HG03460 (cell line): ENCODE data around the gene PTPRN2.

Experiments used
- ATAC-seq: cut with Tn5 transposase; IDR thresholded peaks from one replicate; pipeline ENCODE4 v1.9.1; 2021; ENCODE audit not compliant: unreplicated experiment

PTPRN2 gene

DNA sequence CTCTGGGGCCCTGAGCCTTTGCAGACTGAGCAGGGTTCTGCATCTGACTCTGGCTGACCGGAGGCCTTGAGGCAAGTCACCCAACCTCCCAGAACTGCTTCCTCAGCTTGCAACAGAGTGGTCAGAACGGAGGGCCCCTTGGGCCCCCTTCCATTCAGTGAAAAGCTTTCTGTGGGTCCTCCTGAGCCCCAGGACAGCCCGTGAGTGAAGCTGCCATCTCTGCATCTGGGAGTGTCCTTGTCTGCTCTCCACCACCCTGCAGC lies 1026.2 kb downstream of the PTPRN2 start:
- no peak for ATAC-seq

DNA sequence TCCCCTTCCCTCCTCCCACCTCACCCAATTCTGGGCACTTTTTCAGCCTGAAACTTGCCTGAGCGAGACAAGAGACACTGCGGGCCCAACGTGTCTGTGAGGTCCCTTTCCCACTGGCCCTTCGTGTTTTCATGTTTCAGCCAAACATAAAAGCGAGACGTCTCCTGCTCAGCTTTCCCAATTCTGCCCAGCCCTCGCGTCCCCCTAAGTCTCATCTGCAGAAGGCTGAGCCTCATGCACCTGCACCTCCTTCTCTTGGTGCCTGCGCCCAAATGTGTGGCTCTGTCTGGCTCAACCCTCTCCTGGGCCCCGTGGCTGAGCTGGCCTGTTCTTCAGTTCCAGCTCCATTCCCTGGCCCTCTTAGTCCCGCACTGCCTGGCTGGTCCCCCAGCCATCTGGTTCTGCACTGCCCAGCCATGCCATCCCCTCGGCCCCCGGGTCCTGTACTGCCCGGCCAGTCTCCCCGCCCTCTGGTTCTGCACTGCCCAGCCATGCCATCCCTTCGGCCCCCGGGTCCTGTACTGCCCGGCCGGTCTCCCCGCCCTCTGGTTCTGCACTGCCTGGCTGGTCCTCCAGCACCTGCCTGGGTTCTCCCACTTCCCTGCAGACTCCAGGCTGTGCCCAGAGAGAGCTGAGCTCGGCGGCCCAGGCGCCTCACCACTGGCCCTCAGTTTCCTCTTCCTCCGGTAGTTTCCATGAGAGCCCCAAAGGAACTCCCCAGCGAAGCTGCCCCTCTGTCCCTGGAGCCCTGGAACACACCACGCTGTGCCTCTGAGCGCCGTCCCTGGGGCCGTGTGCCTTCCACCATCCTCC lies 1026.7 kb downstream of the PTPRN2 start:
- no peak for ATAC-seq

DNA sequence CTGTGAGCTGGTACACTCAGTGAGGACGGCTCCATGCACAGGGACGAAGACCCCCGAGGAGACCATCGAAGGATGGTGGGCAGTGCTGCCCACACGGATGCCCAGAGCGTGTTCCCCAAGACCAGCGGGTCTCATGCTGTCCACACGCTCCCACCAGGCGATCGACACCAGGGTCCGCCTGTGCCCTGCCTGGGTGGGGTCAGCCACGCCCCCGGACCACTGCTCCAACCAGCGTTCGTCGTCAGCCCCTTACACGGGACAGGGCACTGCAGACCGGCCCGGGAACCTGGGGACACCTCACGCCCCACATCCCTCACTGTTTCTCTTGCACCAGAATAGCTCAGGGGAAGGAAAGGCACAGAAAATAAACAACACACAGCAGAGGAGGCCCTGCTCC lies 1027.4 kb downstream of the PTPRN2 start:
- no peak for ATAC-seq

GRCh38 chr7:157559596-157560257 lies 1027.9 kb downstream of the PTPRN2 start:
- ATAC-seq = no peak

DNA sequence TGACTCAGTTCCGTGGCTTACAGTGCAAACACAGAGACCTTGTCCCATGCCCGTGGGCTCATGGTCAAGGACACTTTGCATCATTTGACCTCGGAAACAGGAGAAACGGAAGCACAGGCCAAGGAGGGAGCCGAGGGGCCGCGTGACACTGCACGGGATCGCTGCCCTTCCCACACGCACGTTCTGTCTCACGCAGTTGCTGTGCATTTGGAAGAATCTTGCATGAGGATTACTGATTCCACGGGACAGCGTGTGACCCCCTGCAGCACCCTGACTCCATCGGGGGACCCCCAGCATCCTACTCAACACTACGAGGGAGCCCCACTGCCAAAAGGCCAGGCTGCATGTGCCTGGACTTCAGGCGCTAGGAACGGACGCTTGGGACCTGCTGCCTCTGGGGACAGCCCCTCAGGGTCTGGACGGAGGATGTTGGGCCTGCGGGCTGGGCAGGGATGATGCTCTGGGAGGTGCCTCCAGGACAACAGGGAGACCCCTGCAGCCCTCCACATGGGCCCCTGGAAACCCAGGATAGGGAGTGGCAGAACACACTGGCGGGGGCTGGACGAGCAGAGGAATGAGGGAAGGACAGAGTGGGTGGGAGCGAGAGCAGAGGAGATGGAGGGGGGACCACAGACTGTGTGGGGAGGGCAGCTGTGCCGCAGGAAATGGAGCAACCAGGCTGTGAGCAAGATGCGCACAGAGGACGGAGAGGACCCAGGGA lies 1028.6 kb downstream of the PTPRN2 start:
- no peak for ATAC-seq

DNA sequence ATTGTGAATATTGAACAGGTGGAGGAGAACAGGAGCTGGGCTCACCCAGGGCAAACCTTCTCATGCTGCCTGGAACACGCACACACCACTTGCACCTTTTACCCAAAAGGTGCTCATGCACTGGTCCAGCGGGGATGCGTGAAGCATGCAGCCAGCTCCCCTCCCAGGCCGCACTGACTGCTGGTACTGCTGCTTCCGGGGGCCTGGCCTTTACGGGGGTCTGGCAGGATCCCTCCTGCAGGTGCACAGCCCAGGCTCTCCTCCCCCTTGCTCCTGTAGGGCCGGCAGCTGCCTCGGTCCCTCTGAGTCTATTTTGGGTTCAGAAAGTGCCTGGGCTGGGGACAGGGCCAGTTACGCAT lies 1029.1 kb downstream of the PTPRN2 start:
- no peak for ATAC-seq

DNA sequence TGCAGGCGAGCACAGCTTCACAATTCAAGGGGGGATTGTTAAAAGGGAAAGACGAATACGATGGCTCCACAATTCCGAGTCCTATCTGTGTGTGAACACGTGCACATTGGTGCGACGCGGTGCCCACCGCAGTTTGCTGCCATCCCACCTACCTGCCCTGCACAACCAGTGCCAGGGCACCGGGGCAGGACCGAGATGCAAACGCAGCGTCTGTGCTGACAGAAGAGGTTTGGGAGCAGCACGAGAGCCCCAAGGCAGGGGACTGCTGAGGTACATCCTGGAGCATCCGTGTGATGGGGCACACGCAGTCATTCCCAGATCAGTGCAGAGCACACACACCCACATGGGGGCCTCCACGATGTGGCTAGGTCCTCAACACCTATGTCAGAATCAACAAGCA lies 1029.6 kb downstream of the PTPRN2 start:
- no peak for ATAC-seq

- ATAC-seq = no peak
Measured at GRCh38 chr7:157557263-157557662, 1030.4 kb downstream of the PTPRN2 start.

- no peak for ATAC-seq
Measured at GRCh38 chr7:157556642-157556944, 1031.0 kb downstream of the PTPRN2 start.

GRCh38 chr7:157555944-157556641 lies 1031.5 kb downstream of the PTPRN2 start:
- no peak for ATAC-seq

- ATAC-seq = no peak
Measured at GRCh38 chr7:157555313-157555712, 1032.3 kb downstream of the PTPRN2 start.

DNA sequence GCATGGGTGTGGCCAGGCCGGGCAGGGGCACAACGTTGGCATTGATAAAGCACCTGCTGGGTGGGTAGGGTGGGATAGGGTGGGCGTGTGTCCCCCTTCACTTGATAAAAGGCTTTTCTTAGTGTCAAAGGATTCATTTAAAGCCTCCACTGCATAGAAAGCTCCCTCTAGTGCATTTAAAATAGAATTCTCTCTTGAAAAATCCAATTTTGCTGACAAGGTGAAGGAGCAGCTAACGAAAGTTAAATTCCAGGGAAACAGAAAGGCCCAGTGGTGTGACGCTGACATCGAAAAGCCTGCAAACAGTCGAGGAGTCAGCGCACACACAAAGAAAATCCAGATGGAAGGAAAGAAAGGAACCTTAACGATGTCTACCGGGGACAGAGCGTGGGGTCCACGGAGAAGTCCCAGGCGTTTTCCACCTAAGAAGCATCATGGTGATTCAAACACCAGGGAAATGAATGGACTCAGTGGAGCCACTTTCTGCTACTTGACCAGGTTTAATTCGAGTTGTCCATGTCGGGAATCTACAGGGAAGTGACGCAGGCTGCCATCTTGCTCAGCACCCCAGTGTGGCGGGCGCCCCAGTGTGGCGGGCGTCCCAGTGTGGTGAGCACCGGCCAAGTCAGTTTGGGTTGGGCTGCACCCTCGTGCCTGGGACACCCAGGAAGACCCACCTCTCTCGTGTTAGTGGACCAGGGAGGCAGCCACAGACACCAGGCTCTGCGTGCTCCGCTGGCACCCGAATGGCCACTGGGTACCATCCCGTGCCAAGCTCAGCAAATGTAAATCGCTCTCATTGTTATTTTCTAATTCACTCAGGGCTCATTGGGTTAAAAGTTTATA lies 1033.0 kb downstream of the PTPRN2 start:
- no peak for ATAC-seq

DNA sequence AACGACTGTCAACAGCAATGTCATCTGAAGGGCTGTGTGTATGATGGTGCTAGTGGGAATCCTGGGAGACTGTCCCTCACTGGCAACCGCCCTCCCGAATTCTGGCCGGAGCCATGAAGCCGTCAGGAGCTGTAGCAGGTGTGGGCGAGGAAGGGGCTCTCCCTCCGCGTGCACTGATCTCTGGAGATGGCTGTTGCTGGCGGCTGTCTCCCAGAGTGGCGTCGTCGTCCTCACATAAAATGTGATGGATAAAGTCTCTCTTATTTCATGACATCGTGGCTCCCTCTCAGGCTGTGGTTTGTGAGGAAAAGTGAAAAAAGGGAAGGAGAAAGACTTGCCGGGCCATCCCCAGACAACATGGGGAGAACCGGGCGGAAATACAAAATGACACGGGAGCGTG lies 1034.4 kb downstream of the PTPRN2 start:
- no peak for ATAC-seq

DNA sequence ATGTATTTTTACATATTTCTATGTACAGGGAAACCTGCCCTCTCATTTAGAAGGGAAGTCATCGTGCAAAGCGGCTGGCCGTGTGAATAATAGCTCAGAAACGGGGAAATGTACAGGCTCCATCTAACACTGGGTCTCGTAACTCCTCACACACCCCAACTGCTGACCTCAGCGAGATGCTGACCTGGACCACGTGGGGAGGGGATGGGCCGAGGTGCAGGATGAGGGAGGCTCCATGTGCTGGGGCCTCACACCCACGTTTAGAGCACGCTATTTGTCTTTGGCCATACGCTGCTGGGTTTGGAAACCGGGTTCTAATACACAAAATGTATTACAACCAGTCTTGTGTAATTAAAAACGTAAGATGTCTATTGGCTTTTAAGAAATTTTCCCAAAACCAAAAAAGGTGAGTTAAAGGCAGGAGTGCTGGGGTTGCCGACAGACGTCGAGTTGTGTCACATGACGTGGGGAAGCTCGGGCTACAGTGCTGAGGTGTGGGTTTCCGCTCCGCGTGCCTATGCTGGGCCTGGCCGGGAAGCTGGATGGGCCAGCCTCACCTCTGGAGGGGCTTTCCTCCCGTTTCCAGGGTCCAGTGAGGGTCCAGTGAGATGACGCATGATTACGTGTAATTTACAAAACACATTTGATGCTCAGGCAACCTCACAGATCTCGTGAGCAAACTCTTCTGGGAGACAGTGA lies 1035.2 kb downstream of the PTPRN2 start:
- ATAC-seq = no peak

DNA sequence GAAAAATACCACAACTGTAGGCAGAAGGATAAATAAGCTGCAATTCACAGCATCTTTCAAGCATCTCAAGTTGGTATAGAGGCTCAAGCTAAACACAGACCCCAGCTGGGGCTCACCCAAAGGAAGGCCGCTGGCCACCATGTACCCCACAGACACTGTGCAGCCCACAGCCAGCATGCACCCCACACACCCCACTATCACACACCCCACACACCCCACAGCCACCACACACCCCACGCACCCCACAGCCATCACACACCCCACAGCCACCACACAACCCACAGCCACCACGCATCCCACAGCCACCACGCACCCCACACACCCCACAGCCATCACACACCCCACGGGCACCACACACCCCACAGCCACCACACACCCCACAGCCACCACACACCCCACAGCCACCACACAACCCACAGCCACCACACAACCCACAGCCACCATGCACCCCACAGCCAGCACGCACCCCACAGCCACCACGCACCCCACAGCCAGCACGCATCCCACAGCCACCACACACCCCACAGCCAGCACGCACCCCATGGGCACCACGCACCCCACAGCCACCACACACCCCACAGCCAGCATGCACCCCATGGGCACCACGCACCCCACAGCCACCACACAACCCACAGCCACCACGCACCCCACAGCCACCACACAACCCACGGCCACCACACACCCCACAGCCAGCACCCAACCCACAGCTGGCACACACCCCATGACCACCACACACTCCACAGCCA lies 1036.1 kb downstream of the PTPRN2 start:
- ATAC-seq = no peak

DNA sequence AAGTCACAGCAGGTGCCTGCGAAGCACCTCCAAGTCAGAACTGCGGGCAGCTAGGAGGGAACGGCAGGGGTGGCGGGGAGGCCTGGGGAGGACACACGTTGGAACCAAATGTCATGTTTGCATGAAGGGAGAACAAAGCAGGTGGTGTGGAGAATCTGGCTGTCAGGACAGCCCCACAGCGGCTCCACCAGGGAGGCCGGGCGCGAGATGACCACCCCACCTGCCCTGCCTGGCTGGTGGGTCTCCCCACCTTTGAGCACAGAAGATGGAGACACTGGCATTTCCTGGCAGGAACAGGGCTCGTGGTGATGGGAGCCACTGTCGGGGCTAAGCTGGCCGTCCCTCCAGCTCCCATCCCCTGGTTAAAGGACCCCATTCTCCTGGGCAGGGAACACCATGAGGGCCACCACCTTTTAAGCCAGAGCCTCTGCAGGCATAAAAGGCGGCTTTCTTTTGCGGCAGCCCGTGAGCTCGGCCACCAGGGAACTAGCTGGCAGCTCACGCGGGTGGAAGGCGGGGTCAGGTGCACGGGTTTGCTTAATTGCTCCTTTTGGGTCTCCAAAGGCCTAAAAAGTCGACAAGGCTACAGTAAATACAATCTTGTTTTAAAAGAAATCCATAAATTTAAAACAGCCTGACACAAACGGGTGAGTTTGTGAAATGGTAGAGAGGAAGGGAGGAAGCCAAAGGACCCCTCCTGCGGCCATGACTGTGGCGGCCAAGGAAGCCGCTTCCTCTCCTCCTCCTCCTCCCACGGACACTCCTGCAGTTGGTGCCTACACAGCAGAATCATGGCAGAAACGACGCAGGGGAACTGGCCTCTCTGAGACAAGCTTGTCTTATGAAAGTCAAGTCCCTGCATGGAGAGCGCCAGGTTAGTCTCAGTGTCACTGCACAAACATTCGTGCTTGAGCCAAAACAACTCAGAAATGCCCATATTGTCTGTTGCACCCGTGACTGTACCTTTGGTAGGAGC lies 1037.0 kb downstream of the PTPRN2 start:
- ATAC-seq = no peak

DNA sequence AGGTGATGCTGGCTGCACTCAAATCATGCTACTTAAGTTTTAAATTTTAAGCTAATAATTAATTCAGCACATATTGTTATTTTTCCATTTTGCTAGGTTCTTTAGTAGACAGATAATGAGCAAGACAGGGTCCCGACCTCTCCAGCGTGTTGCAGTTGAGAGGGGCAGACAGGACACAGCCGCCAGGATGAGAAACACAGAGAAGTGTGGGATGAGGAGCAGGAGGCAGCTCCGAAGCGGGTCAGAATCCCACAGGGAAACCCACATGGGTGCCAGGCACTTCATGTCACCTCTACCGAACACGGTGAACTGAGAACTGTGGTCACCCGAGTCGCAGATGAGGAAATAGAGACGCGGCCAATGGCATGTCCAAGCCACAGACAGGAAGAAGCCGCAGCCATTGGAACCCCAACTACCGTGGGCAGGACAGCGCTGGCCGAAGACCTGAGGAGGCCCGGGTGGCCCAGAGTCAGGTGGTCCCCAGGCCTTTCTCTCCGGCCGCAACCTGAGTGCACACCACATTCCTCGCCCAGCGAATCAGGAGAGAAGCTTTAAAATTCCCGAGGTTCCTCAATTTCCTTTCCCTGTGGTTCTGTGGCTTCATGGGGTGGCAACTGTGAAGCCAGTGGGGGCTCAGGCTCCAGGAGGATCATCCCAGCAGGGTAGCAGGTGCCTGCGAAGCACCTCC lies 1037.9 kb downstream of the PTPRN2 start:
- ATAC-seq = no peak

GRCh38 chr7:157548691-157549303 lies 1038.8 kb downstream of the PTPRN2 start:
- no peak for ATAC-seq
